ENCODE results near the gene SESN3.

Gene SESN3

DNA sequence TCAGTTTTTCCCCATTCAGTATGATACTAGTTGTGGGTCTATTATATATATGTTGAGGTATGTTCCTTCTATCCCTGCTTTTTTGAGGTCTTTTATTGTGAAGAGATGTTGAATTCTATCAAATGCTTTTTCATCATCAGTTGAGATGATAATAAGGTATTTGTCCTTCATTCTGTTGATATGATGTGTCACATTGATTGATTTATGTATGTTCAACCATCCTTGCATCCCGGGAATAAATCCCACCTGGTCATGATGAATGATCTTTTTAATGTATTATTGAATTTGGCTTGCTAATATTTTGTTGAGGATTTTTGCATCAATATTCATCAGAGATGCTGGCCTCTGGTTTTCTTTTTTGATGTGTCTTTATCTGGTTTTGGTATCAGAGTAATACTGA is 115.4 kb downstream of the SESN3 start:
- no peak for DNase-seq (ENCODE audit: low spot score)

All from cerebellar cortex (tissue), 1 donor.